Upper lobe of right lung (tissue), 1 donor: ENCODE results near the gene CNTD1. TPM values are rescaled to one million over a fixed set of nuclear protein-coding genes. Genes with fewer than 3 reads are reported as not detected.
A peak's percentile ranks its signal among the peaks of the same experiment; 100 is the strongest.

ENCODE experiments used
- ATAC-seq: fragments of 200-7000 bp; cut with Tn5 transposase; one replicate; pipeline ENCODE4 v1.9.1; 2020; ENCODE audit warnings: mild to moderate bottlenecking, moderate library complexity
- DNase-seq: peaks from one replicate; pipeline ENCODE4 v3.0.0-alpha.2; 2020
- H3K27ac ChIP-seq: fragments of 200-600 bp; one replicate; pipeline ENCODE4 v1.8.0; 2022
- H3K27me3 ChIP-seq: fragments of 200-600 bp; one replicate; pipeline ENCODE4 v1.8.0; 2022; ENCODE audit warnings: mild to moderate bottlenecking
- H3K36me3 ChIP-seq: fragments of 200-600 bp; one replicate; pipeline ENCODE4 v1.8.0; 2022
- H3K4me1 ChIP-seq: fragments of 200-600 bp; one replicate; pipeline ENCODE4 v1.8.0; 2022
- H3K4me3 ChIP-seq: fragments of 200-600 bp; one replicate; pipeline ENCODE4 v1.8.0; 2022; ENCODE audit warnings: mild to moderate bottlenecking
- H3K9me3 ChIP-seq: fragments of 200-600 bp; one replicate; pipeline ENCODE4 v1.8.0; 2022
- CTCF ChIP-seq: fragments of 200-600 bp; IDR thresholded peaks from one replicate; pipeline ENCODE4 v1.8.0; 2022; ENCODE audit warnings: antibody characterized with exemption
- intact Hi-C: fragments of 100-400 bp; cut with DNase I; formaldehyde crosslinking; loops from one replicate; pipeline ENCODE4 v1.11.0; 2022
- total RNA-seq: library from RNA; stranded (reverse); fragmentation: NEBNext Ultra II Directional; extraction: Animal tissue kit (Norgen Biotek cat#: 25700); gene quantifications from one replicate; pipeline ENCODE4 v1.2.1, GENCODE V29; 2021
- donor health status: DM: no; HTN: yes; CAD: no; lungs with severe emphysema.

CNTD1 gene
- total RNA-seq, 1 donor from 2014 or later: 0.14 TPM

DNA sequence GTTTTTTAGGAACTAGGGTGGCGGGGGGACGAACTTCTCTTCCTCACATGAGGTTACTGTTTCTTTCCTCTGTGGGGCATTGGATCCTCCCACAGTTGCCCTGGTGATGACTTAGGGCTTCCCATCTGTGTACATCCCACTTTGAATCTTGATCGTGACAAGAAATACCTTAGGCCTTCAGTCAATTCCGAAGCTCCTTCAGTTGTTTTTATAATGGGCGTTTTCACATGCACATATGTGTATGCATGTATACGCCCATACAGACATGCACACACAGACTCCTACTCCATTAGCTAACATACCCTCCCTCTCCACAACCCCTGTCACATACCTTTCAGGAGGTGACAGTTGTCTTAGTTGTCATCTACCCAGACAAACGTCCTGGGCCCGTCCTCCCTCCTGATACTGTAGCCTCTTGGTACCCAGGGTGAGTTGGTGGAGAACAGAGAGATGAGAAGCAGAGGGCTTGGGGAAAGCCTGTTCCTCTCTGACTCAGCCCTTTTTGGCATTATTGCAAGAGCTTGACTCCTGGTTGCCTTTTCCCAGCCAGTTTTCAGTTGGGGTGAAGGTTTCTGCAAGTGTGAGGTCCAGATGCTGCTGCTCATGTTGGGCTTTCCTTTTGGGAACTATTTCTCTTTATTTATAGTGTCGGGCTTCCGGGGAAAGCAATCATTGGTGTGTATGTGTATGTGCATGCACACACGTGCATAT is 43.5 kb downstream of the CNTD1 start:
- H3K4me1 ChIP-seq: peaks cover 18% of the 10 kb centered on the region

DNA sequence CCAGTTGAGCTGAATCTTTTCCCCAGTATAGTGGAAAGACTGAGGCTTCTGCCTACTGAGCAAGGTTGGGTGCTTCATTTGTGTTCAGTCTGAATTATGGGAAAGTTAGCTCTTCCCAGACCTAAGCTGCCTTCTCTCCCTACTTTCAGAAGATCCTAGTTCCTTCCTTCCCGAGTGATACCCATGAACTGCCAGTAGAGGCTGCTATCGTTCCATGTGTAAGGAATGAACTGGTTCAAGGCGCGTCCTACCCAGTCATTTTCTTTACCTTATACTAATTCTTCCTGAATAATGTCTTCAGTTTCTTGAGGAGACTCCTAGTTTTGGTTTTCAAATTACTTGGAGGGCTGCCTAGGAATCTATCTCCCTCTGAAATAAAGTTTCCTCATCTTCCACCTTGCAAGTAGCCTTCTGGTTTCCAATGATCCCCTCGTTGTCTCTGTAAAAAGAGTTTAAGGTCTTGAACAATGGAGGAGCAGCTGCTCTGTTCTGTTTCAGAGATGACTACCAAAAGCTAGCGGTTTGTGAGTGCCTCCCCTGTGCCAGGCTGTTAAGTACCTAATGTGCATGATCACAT is 44.8 kb downstream of the CNTD1 start:
- Histone ChIP-seq H3K4me1 (peaks cover 20% of the 10 kb centered on the region), H3K4me3 (no peak overlapping the region), H3K27me3 (no peaks in the 10 kb centered on the region), H3K36me3 (peaks cover 73% of the 10 kb centered on the region), H3K9me3 (no peaks in the 10 kb centered on the region), H3K27ac (peak overlapping the region; percentile 44)
- TF ChIP-seq CTCF: peak; percentile 92
- intact Hi-C loops: loop anchor here (5.0 kb wide), 1 partner anchor 94 kb away; no protein-coding TSS in a partner anchor
- DNase-seq: no peak
- ATAC-seq: peak; percentile 75

More for the DNA sequence above, 43.5 kb downstream of the CNTD1 start:
- Histone ChIP-seq H3K27ac (no peak overlapping the region), H3K36me3 (peaks cover 86% of the 10 kb centered on the region), H3K9me3 (no peaks in the 10 kb centered on the region), H3K27me3 (no peaks in the 10 kb centered on the region), H3K4me3 (no peak overlapping the region)
- intact Hi-C loops: loop anchor here (5.0 kb wide), 1 partner anchor 95 kb away; no protein-coding TSS in a partner anchor
- no peak for TF ChIP-seq CTCF
- DNase-seq (no peak), ATAC-seq (no peak)

DNA sequence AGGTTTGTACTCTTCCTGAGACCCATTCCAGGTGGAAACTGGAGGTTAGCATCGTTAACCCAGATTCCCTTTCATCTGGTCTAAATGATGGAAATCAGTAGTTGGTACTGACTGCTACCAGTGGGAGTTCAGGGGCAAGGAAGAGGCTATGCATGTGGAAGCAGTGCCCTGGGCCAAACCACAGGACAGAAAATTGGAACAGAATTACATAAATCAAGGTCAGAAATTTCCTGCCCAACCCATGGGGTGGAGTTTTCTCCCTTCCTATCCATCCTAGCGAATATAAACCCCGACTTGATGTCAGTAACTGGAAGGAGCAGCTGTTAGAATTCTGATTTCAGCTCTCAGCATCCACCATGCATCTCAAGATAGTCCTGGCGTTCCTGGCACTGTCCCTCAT is 45.6 kb downstream of the CNTD1 start, which contains the start of gene AOC2:
Gene AOC2, plus strand, starts transcription at position 310 of the 400 bp plus-strand sequence. Its CDS starts 47 bp downstream, at position 357.
- Histone ChIP-seq H3K9me3 (no peaks in the 10 kb centered on the region), H3K27ac (peak within 1 kb of the TSS; percentile 44), H3K4me1 (peaks cover 20% of the 10 kb centered on the region), H3K27me3 (no peaks in the 10 kb centered on the region), H3K36me3 (peaks cover 65% of the 10 kb centered on the region), H3K4me3 (no peak within 1 kb of the TSS)
- DNase-seq: no peak
- no peak for TF ChIP-seq CTCF
- no peak for ATAC-seq
- intact Hi-C loops: loop anchor here (5.0 kb wide), 1 partner anchor 93 kb away; no protein-coding TSS in a partner anchor

- Histone ChIP-seq H3K4me1 (peaks cover 26% of the 10 kb centered on the region), H3K4me3 (no peak overlapping the region), H3K27me3 (no peaks in the 10 kb centered on the region), H3K27ac (peak overlapping the region; percentile 27), H3K9me3 (no peaks in the 10 kb centered on the region), H3K36me3 (peaks cover 58% of the 10 kb centered on the region)
- TF ChIP-seq CTCF: no peak
- ATAC-seq: no peak
- intact Hi-C loops: loop anchor here (5.0 kb wide), 1 partner anchor 92 kb away; no protein-coding TSS in a partner anchor
- no peak for DNase-seq
These were observed 46.3 kb downstream of the CNTD1 start for GRCh38 chr17:42844761-42845555.

DNA sequence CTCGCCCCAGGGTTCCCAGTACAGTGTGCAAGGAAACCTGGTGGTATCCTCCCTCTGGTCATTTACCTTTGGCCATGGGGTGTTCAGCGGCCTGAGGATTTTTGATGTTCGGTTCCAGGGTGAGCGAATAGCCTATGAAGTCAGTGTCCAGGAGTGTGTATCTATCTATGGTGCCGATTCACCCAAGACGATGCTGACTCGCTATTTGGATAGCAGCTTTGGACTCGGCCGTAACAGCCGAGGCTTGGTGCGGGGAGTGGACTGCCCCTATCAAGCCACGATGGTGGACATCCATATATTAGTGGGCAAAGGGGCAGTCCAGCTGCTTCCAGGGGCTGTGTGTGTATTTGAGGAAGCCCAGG is 46.9 kb downstream of the CNTD1 start:
- Histone ChIP-seq H3K9me3 (no peaks in the 10 kb centered on the region), H3K27me3 (no peaks in the 10 kb centered on the region), H3K36me3 (peaks cover 52% of the 10 kb centered on the region), H3K4me1 (peaks cover 32% of the 10 kb centered on the region), H3K27ac (peak overlapping the region; percentile 27), H3K4me3 (no peak overlapping the region)
- intact Hi-C loops: no loop called here
- TF ChIP-seq CTCF: no peak
- DNase-seq (no peak), ATAC-seq (no peak)
